WTC11 (cell line): Measurements from ENCODE around the gene TSEN2. TPM values are rescaled to one million over a fixed set of nuclear protein-coding genes. Genes with fewer than 3 reads are reported as not detected.

Experiments used
- ATAC-seq: fragments of 200-7000 bp; cut with Tn5 transposase; 2 replicates; pipeline ENCODE4 v1.10.0; 2021; ENCODE audit warnings: mild to moderate bottlenecking, moderate library complexity
- CTCF ChIA-PET: fragments of 300-600 bp; sonication (Branson Sonifier 250); formaldehyde crosslinking; loops from one replicate; lab custom pipeline; 2021; ENCODE audit warnings: antibody characterized with exemption; lab: Charles Lee
- POLR2A ChIA-PET: fragments of 350-600 bp; sonication (Branson Sonifier 250); formaldehyde crosslinking; loops from one replicate; lab custom pipeline; 2021; ENCODE audit warnings: antibody characterized with exemption; lab: Charles Lee
- DNase-seq: peaks from one replicate; pipeline ENCODE4 v3.0.0; 2021; ENCODE audit warnings: low spot score
- H3K27ac Mint-ChIP-seq: 2 replicates; pipeline ENCODE4 v1.8.0; 2021; ENCODE audit warnings: mixed read lengths
- H3K27me3 Mint-ChIP-seq: 2 replicates; pipeline ENCODE4 v1.8.0; 2021; ENCODE audit warnings: low read depth, mild to moderate bottlenecking, moderate library complexity, mixed read lengths
- H3K36me3 Mint-ChIP-seq: 2 replicates; pipeline ENCODE4 v1.8.0; 2021; ENCODE audit warnings: mixed read lengths
- H3K4me1 Mint-ChIP-seq: 2 replicates; pipeline ENCODE4 v1.8.0; 2022; ENCODE audit warnings: mixed read lengths
- H3K4me3 Mint-ChIP-seq: 2 replicates; pipeline ENCODE4 v1.8.0; 2021; ENCODE audit warnings: mild to moderate bottlenecking, moderate library complexity, mixed read lengths
- H3K9me3 Mint-ChIP-seq: 2 replicates; pipeline ENCODE4 v1.8.0; 2021; ENCODE audit warnings: mixed read lengths
- ATF6 ChIP-seq: sonication (generic); formaldehyde crosslinking; IDR thresholded peaks from 2 replicates; pipeline ENCODE4 v1.8.1; 2023; ENCODE audit warnings: mild to moderate bottlenecking, missing genetic modification reagents
- CDX4 ChIP-seq: fragments of 250-450 bp; sonication (Bioruptor Pico); IDR thresholded peaks from 2 replicates; pipeline ENCODE4 v1.9.0; 2021; ENCODE audit warnings: moderate library complexity, mild to moderate bottlenecking, inconsistent platforms, borderline replicate concordance
- CTCF ChIP-seq: fragments of 200-600 bp; IDR thresholded peaks from 2 replicates; pipeline ENCODE4 v1.8.0; 2022; ENCODE audit warnings: antibody characterized with exemption
- FOXP1 ChIP-seq: sonication (generic); formaldehyde crosslinking; IDR thresholded peaks from 2 replicates; pipeline ENCODE4 v1.8.0; 2022; ENCODE audit warnings: missing genetic modification reagents, mild to moderate bottlenecking, moderate library complexity, borderline replicate concordance
- IRF1 ChIP-seq: sonication (generic); formaldehyde crosslinking; IDR thresholded peaks from 2 replicates; pipeline ENCODE4 v1.8.0; 2023; ENCODE audit warnings: missing genetic modification reagents
- IRF2 ChIP-seq: sonication (generic); formaldehyde crosslinking; IDR thresholded peaks from 2 replicates; pipeline ENCODE4 v1.8.0; 2022; ENCODE audit warnings: low read depth, missing genetic modification reagents, borderline replicate concordance
- KAT7 ChIP-seq: sonication (generic); formaldehyde crosslinking; IDR thresholded peaks from 2 replicates; pipeline ENCODE4 v1.8.1; 2023; ENCODE audit warnings: missing genetic modification reagents, mild to moderate bottlenecking, borderline replicate concordance
- MYBL2 ChIP-seq: sonication (generic); formaldehyde crosslinking; IDR thresholded peaks from 2 replicates; pipeline ENCODE4 v1.8.1; 2023; ENCODE audit warnings: mild to moderate bottlenecking, moderate library complexity, missing genetic modification reagents
- NFE2L1 ChIP-seq: sonication (generic); formaldehyde crosslinking; IDR thresholded peaks from 2 replicates; pipeline ENCODE4 v1.8.1; 2023; ENCODE audit warnings: missing genetic modification reagents
- NR3C1 ChIP-seq: sonication (generic); formaldehyde crosslinking; conservative IDR thresholded peaks from 2 replicates; pipeline ENCODE4 v1.8.1; 2023; ENCODE audit warnings: low read depth, mild to moderate bottlenecking, missing genetic modification reagents
- OVOL2 ChIP-seq: fragments of 250-450 bp; sonication (Bioruptor Pico); IDR thresholded peaks from 2 replicates; pipeline ENCODE4 v1.9.0; 2021; ENCODE audit warnings: mild to moderate bottlenecking, borderline replicate concordance
- SMAD4 ChIP-seq: sonication (generic); formaldehyde crosslinking; IDR thresholded peaks from 2 replicates; pipeline ENCODE4 v1.8.0; 2022; ENCODE audit warnings: mild to moderate bottlenecking, missing genetic modification reagents
- STAT6 ChIP-seq: sonication (generic); formaldehyde crosslinking; conservative IDR thresholded peaks from 2 replicates; pipeline ENCODE4 v1.8.1; 2023; ENCODE audit warnings: mild to moderate bottlenecking, low read depth, missing genetic modification reagents, moderate library complexity
- ZBTB43 ChIP-seq: sonication (generic); formaldehyde crosslinking; IDR thresholded peaks from 2 replicates; pipeline ENCODE4 v1.8.1; 2023; ENCODE audit warnings: mild to moderate bottlenecking, missing genetic modification reagents
- ZNF121 ChIP-seq: sonication (generic); formaldehyde crosslinking; IDR thresholded peaks from 2 replicates; pipeline ENCODE4 v1.8.0; 2023; ENCODE audit warnings: missing genetic modification reagents
- ZNF263 ChIP-seq: sonication (generic); formaldehyde crosslinking; IDR thresholded peaks from 2 replicates; pipeline ENCODE4 v1.8.1; 2022; ENCODE audit warnings: low read depth, mild to moderate bottlenecking, moderate library complexity, missing genetic modification reagents
- ZSCAN18 ChIP-seq: fragments of 250-450 bp; sonication (Bioruptor Pico); IDR thresholded peaks from 2 replicates; pipeline ENCODE4 v2.1.2; 2022; ENCODE audit warnings: mild to moderate bottlenecking, moderate library complexity
- total RNA-seq: library from RNA; stranded (reverse); gene quantifications from 3 replicates; pipeline ENCODE4 v1.2.3, GENCODE V29; 2021

Gene TSEN2
- total RNA-seq, 1 experiment from 2014 or later = 21.1 TPM

- Mint-ChIP-seq H3K4me3 (no peak overlapping the region), H3K9me3 (no peaks in the 10 kb centered on the region), H3K4me1 (peaks cover 54% of the 10 kb centered on the region), H3K36me3 (no peaks in the 10 kb centered on the region), H3K27ac (no peak overlapping the region), H3K27me3 (no peaks in the 10 kb centered on the region)
- CTCF ChIA-PET = no interaction called here
- TF ChIP-seq KAT7 (CRISPR knock-in tag) (no peak), IRF2 (CRISPR knock-in tag) (no peak), CDX4 (no peak), ZNF121 (CRISPR knock-in tag) (peak; percentile 40; the same call in 1 of the 2 replicates)
- POLR2A ChIA-PET = no interaction called here
- DNase-seq = no peak
- no peak for ATAC-seq
Observed at GRCh38 chr3:12561397-12561796, 77.1 kb downstream of the TSEN2 start.

GRCh38 chr3:12562451-12562850 is 78.2 kb downstream of the TSEN2 start:
- TF ChIP-seq FOXP1 (no peak), IRF1 (no peak), NFE2L1 (no peak), ZNF263 (no peak), MYBL2 (CRISPR knock-in tag) (no peak), SMAD4 (no peak), ZSCAN18 (no peak), CTCF (no peak), ZBTB43 (CRISPR knock-in tag) (no peak), STAT6 (CRISPR knock-in tag) (no peak), OVOL2 (CRISPR knock-in tag) (no peak), IRF2 (CRISPR knock-in tag) (no peak), NR3C1 (CRISPR knock-in tag) (no peak), ATF6 (no peak)
- TF ChIP-seq, all 79 proteins: peak for 0
- ChIA-PET POLR2A (no interaction called here), CTCF (interaction anchor here (0.5 to 1.4 kb wide), 5 partner anchors 8 to 73 kb away, joined by 3 to 7 read pairs (median 4); partner anchors contain the start of gene MKRN2OS)
- Mint-ChIP-seq H3K4me3 (no peak overlapping the region), H3K27me3 (no peaks in the 10 kb centered on the region), H3K27ac (peak overlapping the region; percentile 12; the same call in 1 of the 2 replicates), H3K9me3 (no peaks in the 10 kb centered on the region), H3K36me3 (no peaks in the 10 kb centered on the region), H3K4me1 (peaks cover 54% of the 10 kb centered on the region)
- DNase-seq (no peak), ATAC-seq (no peak)
